ENCODE results near the gene CACNA1S.

The CACNA1S gene

GRCh38 chr1:201144701-201145100 is 32.5 kb upstream of the CACNA1S start:
- H3K27me3 ChIP-seq (ENCODE audit: low read depth): no peaks in the 10 kb centered on the region
- no peaks in the 10 kb centered on the region for H3K9me3 ChIP-seq
- DNase-seq (ENCODE audit: low spot score in 2 of 2): no peak
- H3K4me3 ChIP-seq: no peak overlapping the region
- H3K36me3 ChIP-seq (replicated peaks): peaks cover 100% of the 10 kb centered on the region
- in situ Hi-C loops (cut with MboI; ENCODE audit: low sequenced_read_pairs): no loop called here
- H3K4me1 ChIP-seq: no peaks in the 10 kb centered on the region

DNA sequence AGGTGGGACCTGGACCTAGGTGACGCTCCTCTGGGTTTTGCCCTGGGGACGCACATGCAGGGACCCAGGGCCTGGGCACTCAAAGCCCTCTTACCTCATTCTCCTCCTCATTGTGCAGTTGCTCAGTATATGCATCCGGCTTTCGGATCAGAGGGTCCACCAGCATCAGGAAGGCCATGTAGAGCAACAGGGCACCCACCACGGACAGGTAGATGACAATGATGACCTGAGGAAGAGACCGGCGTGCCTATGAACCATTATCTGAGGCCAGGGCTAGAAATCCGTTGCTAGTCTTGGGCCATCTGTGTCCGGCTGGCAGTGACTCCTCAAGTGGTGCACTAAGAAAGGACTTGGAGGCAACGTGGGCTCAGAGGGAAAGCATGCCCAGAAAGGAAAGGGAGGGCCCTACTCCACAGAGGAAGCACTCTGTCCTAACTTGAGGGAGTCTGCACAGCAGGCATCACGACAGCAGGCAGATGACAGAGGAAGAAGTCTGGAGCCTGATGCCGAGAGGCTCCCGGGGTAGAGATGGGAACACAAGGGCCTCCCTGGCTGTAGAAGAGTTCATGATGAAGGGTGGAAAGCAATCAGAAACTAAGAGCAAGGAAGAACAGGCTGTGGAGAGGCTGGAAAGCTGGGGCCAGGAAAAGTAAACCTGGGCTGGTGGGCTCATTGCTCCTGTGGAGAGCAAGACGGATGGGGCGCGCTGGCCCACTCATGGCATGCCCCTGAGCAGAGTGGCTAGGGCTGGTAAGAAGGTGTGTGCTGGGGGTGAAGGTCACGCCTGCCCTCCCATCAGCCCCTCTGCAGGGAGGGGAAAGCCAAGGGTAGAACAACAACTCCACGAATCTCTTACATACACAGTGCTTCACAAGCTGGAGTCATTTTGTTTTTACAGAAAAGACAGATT is 31.8 kb upstream of the CACNA1S start:
- no peak for DNase-seq (ENCODE audit: low spot score in 2 of 2)
- no peaks in the 10 kb centered on the region for H3K4me1 ChIP-seq
- in situ Hi-C loops (cut with MboI; ENCODE audit: low sequenced_read_pairs): no loop called here
- no peak overlapping the region for H3K4me3 ChIP-seq
- H3K36me3 ChIP-seq (replicated peaks): peaks cover 99% of the 10 kb centered on the region
- H3K9me3 ChIP-seq: no peaks in the 10 kb centered on the region
- no peaks in the 10 kb centered on the region for H3K27me3 ChIP-seq (ENCODE audit: low read depth)

- peaks cover 99% of the 10 kb centered on the region for H3K36me3 ChIP-seq (replicated peaks)
- no peak overlapping the region for H3K4me3 ChIP-seq
- H3K9me3 ChIP-seq: no peaks in the 10 kb centered on the region
- H3K27me3 ChIP-seq (ENCODE audit: low read depth): no peaks in the 10 kb centered on the region
- H3K4me1 ChIP-seq: no peaks in the 10 kb centered on the region
- DNase-seq (ENCODE audit: low spot score in 2 of 2): no peak
- in situ Hi-C loops (cut with MboI; ENCODE audit: low sequenced_read_pairs): no loop called here
These were observed 30.9 kb upstream of the CACNA1S start for GRCh38 chr1:201142849-201143725.

- DNase-seq (ENCODE audit: low spot score in 2 of 2): no peak
These were observed 30.0 kb upstream of the CACNA1S start for GRCh38 chr1:201142011-201142848.

GRCh38 chr1:201141418-201141817 is 29.2 kb upstream of the CACNA1S start:
- Histone ChIP-seq H3K9me3 (no peaks in the 10 kb centered on the region), H3K4me3 (no peak overlapping the region), H3K4me1 (no peaks in the 10 kb centered on the region), H3K27me3 (ENCODE audit: low read depth) (no peaks in the 10 kb centered on the region), H3K36me3 (replicated peaks) (peaks cover 92% of the 10 kb centered on the region)
- DNase-seq (ENCODE audit: low spot score in 2 of 2): no peak
- in situ Hi-C loops (cut with MboI; ENCODE audit: low sequenced_read_pairs): no loop called here

More at GRCh38 chr1:201142011-201142848, 30.0 kb upstream of the CACNA1S start:
- in situ Hi-C loops (cut with MboI; ENCODE audit: low sequenced_read_pairs): no loop called here
- no peaks in the 10 kb centered on the region for H3K9me3 ChIP-seq
- no peaks in the 10 kb centered on the region for H3K4me1 ChIP-seq
- H3K36me3 ChIP-seq (replicated peaks): peaks cover 96% of the 10 kb centered on the region
- H3K4me3 ChIP-seq: no peak overlapping the region
- H3K27me3 ChIP-seq (ENCODE audit: low read depth): no peaks in the 10 kb centered on the region

GRCh38 chr1:201140941-201141260 is 28.7 kb upstream of the CACNA1S start:
- in situ Hi-C loops (cut with MboI; ENCODE audit: low sequenced_read_pairs): no loop called here
- DNase-seq (ENCODE audit: low spot score in 2 of 2): no peak
- no peaks in the 10 kb centered on the region for H3K4me1 ChIP-seq
- H3K36me3 ChIP-seq (replicated peaks): peaks cover 92% of the 10 kb centered on the region
- H3K27me3 ChIP-seq (ENCODE audit: low read depth): no peaks in the 10 kb centered on the region
- H3K9me3 ChIP-seq: no peaks in the 10 kb centered on the region
- no peak overlapping the region for H3K4me3 ChIP-seq

- Histone ChIP-seq H3K4me1 (no peaks in the 10 kb centered on the region), H3K4me3 (no peak overlapping the region), H3K9me3 (no peaks in the 10 kb centered on the region), H3K36me3 (replicated peaks) (peaks cover 92% of the 10 kb centered on the region), H3K27me3 (ENCODE audit: low read depth) (no peaks in the 10 kb centered on the region)
- no peak for DNase-seq (ENCODE audit: low spot score in 2 of 2)
- in situ Hi-C loops (cut with MboI; ENCODE audit: low sequenced_read_pairs): no loop called here
These were observed 28.2 kb upstream of the CACNA1S start for GRCh38 chr1:201140235-201140940.

- Histone ChIP-seq H3K36me3 (replicated peaks) (peaks cover 92% of the 10 kb centered on the region), H3K9me3 (no peaks in the 10 kb centered on the region), H3K4me1 (no peaks in the 10 kb centered on the region), H3K4me3 (no peak overlapping the region), H3K27me3 (ENCODE audit: low read depth) (no peaks in the 10 kb centered on the region)
- DNase-seq (ENCODE audit: low spot score in 2 of 2): no peak
- in situ Hi-C loops (cut with MboI; ENCODE audit: low sequenced_read_pairs): no loop called here
These were observed 27.5 kb upstream of the CACNA1S start for GRCh38 chr1:201139756-201140155.

GRCh38 chr1:201139306-201139705 is 27.1 kb upstream of the CACNA1S start:
- H3K4me1 ChIP-seq: no peaks in the 10 kb centered on the region
- no peak overlapping the region for H3K4me3 ChIP-seq
- no peaks in the 10 kb centered on the region for H3K9me3 ChIP-seq
- peaks cover 91% of the 10 kb centered on the region for H3K36me3 ChIP-seq (replicated peaks)
- H3K27me3 ChIP-seq (ENCODE audit: low read depth): no peaks in the 10 kb centered on the region
- in situ Hi-C loops (cut with MboI; ENCODE audit: low sequenced_read_pairs): no loop called here
- no peak for DNase-seq (ENCODE audit: low spot score in 2 of 2)

DNA sequence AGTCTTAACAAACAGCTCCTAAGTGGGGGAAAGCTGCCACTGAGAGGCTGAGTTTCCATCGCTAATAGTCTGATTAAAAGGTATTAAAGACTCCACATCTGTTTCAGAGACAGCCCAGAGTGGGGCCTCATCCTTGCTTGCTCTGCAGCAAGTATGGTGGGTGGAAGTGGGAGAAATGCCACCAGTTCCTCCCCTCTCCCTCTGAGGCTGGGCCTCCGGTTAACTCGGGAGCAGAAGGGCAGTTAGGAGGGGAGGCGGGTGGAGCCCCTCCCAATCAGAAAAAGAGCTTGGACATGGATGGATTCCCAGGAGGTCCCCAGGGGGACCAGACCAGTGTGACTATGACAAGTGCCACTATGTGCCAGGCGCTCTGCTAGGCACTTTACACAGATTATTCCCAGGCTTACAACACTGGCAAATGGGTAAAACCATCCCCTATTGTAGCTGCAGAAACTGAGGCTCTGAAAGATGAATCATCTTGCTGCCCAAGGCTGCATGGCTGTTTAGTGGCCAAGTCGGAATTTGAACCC is 26.1 kb upstream of the CACNA1S start:
- Histone ChIP-seq H3K4me3 (no peak overlapping the region), H3K36me3 (replicated peaks) (peaks cover 82% of the 10 kb centered on the region), H3K9me3 (no peaks in the 10 kb centered on the region), H3K4me1 (no peaks in the 10 kb centered on the region), H3K27me3 (ENCODE audit: low read depth) (no peaks in the 10 kb centered on the region)
- in situ Hi-C loops (cut with MboI; ENCODE audit: low sequenced_read_pairs): no loop called here
- DNase-seq (ENCODE audit: low spot score in 2 of 2): no peak

- H3K36me3 ChIP-seq (replicated peaks): peaks cover 76% of the 10 kb centered on the region
These were observed 25.5 kb upstream of the CACNA1S start for GRCh38 chr1:201137579-201138310.

DNA sequence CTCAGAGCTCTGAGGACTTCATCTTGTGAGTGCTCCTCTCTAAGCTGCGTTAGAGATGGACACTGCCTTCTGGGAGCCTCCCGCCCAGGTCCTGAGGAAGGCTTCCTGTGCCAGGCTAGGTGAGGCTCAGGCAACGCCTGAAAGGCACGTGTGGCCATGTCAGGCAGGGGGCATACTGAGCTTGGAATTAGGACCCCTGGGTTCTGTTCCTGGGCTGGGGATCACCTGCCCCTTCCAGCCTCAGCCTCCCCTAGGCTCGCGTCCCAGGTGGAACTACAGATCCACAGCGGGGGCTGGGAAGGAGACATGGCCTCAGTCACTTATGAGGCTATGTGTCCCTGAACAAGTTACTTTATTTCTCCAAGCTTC is 24.8 kb upstream of the CACNA1S start:
- Histone ChIP-seq H3K36me3 (replicated peaks) (peaks cover 68% of the 10 kb centered on the region), H3K27me3 (ENCODE audit: low read depth) (no peaks in the 10 kb centered on the region), H3K4me3 (no peak overlapping the region), H3K9me3 (no peaks in the 10 kb centered on the region), H3K4me1 (no peaks in the 10 kb centered on the region)
- in situ Hi-C loops (cut with MboI; ENCODE audit: low sequenced_read_pairs): no loop called here
- no peak for DNase-seq (ENCODE audit: low spot score in 2 of 2)

More at GRCh38 chr1:201137579-201138310, 25.5 kb upstream of the CACNA1S start:
- Histone ChIP-seq H3K27me3 (ENCODE audit: low read depth) (no peaks in the 10 kb centered on the region), H3K9me3 (no peaks in the 10 kb centered on the region), H3K4me3 (no peak overlapping the region), H3K4me1 (no peaks in the 10 kb centered on the region)
- in situ Hi-C loops (cut with MboI; ENCODE audit: low sequenced_read_pairs): no loop called here
- no peak for DNase-seq (ENCODE audit: low spot score in 2 of 2)

Data from HAP-1 (cell line).